ENCODE results near the gene SBSN. TPM values are rescaled to one million over a fixed set of nuclear protein-coding genes. Genes with fewer than 3 reads are reported as not detected.
"Not testable (repeated sequence)": the region's sequence is repeated elsewhere in the genome, so short reads cannot be mapped to it uniquely, and the experiment has no call there.

Gene SBSN
- total RNA-seq, 4 donors from 2014 or later = 1,839 to 3,070 (median 2,379) TPM

DNA sequence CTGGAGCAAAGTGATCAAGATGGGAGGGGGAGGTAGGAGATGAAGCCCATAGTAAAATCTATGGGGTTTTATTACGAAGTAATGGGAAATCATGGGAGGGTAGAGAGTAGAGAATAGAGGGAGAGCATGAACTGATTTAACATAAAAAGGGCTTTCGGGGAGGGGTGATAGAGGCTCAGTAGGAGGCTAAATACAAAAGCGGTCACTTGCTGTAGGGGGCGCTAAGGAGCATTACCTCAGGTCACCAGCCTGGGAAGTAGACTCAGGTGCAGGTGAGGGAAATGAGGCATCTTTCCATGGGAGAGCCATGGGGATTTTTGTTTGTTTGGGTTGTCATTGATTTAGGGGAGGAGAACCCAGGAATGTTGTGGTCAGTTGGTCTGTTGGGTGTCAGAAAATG is 52.0 kb downstream of the SBSN start:
- DNase-seq (ENCODE audit: low spot score in 2 of 2) = no peak
- H3K4me3 ChIP-seq (ENCODE audit: low read depth, poor library complexity, severe bottlenecking) = no peak overlapping the region
- intact Hi-C loops (cut with DNase I; ENCODE audit: low total_unique reads) = no loop called here
- TF ChIP-seq POLR2A (IDR thresholded peaks at IDR 0.05) (no peak), CTCF (IDR thresholded peaks at IDR 0.05) (no peak)
- WGBS, 2 donors = 59 to 60% methylated on average over 4 of the region's 4 CpGs

GRCh38 chr19:35474594-35474993 is 53.5 kb downstream of the SBSN start:
- 94 to 98% methylated on average over 7 of the region's 7 CpGs for WGBS, 2 donors
- DNase-seq (ENCODE audit: low spot score in 2 of 2); intact Hi-C loops (cut with DNase I; ENCODE audit: low total_unique reads); H3K4me3 ChIP-seq (ENCODE audit: low read depth, poor library complexity, severe bottlenecking): not testable (repeated sequence)

- WGBS, 2 donors = 92 to 95% methylated on average over 14 of the region's 14 CpGs
- no peak for DNase-seq (ENCODE audit: low spot score in 2 of 2)
- no peak overlapping the region for H3K4me3 ChIP-seq (ENCODE audit: low read depth, poor library complexity, severe bottlenecking)
- TF ChIP-seq CTCF (IDR thresholded peaks at IDR 0.05) = no peak
- TF ChIP-seq POLR2A (IDR thresholded peaks at IDR 0.05) = no peak
- intact Hi-C loops (cut with DNase I; ENCODE audit: low total_unique reads) = no loop called here
Measured at GRCh38 chr19:35474104-35474503, 54.0 kb downstream of the SBSN start.

Other genes with a start within 250 kb of the SBSN start
- not detected for gene HAMP, start 245.8 kb downstream of the SBSN start, total RNA-seq
- under 1 TPM in 1 of 4 donors, not detected in 3; 0.10 TPM for gene MAG, start 236.2 kb downstream of the SBSN start, total RNA-seq
- 1 to 10 TPM in 1 of 4 donors, under 1 TPM in 1, not detected in 2; 0.91 to 4.2 TPM for gene CD22, start 199.1 kb downstream of the SBSN start, total RNA-seq
- gene FFAR1, start 180.4 kb downstream of the SBSN start, total RNA-seq = not detected
- gene FFAR3, start 169.9 kb downstream of the SBSN start, total RNA-seq = not detected
- gene GPR42, start 157.2 kb downstream of the SBSN start, total RNA-seq = not detected
- 1 to 10 TPM in 1 of 4 donors, under 1 TPM in 2, not detected in 1; 0.49 to 1.1 (median 0.55) TPM for gene FFAR2, start 80.1 kb downstream of the SBSN start, total RNA-seq
- gene KRTDAP, start 37.8 kb downstream of the SBSN start, total RNA-seq = over 10,000 TPM; 10,097 to 21,423 (median 15,501) TPM
- 1,000 to 10,000 TPM; 5,221 to 8,616 (median 5,967) TPM for gene DMKN, start 14.7 kb downstream of the SBSN start, total RNA-seq
- 1 to 10 TPM; 6.0 to 7.3 (median 6.2) TPM for gene GAPDHS, start 5.1 kb upstream of the SBSN start, total RNA-seq
- 100 to 1,000 TPM; 102 to 158 (median 130) TPM for gene TMEM147, start 17.3 kb upstream of the SBSN start, total RNA-seq
- gene ATP4A, start 35.3 kb upstream of the SBSN start, total RNA-seq = not detected
- not detected for gene PMIS2, start 57.9 kb upstream of the SBSN start, total RNA-seq
- 10 to 100 TPM in 3 of 4 donors, 1 to 10 TPM in 1; 8.9 to 15.7 (median 12.2) TPM for gene HAUS5, start 84.4 kb upstream of the SBSN start, total RNA-seq
- gene RBM42, start 100.7 kb upstream of the SBSN start, total RNA-seq = 10 to 100 TPM; 64.1 to 82.4 (median 75.5) TPM
- 1 to 10 TPM in 3 of 4 donors, not detected in 1; 1.2 to 1.8 (median 1.6) TPM for gene ETV2, start 113.4 kb upstream of the SBSN start, total RNA-seq
- 100 to 1,000 TPM; 266 to 629 (median 309) TPM for gene COX6B1, start 120.0 kb upstream of the SBSN start, total RNA-seq
- gene UPK1A, start 138.2 kb upstream of the SBSN start, total RNA-seq = 10 to 100 TPM in 2 of 4 donors, 1 to 10 TPM in 2; 5.1 to 45.2 (median 16.5) TPM
- not detected for gene ZBTB32, start 176.2 kb upstream of the SBSN start, total RNA-seq
- 10 to 100 TPM; 33.1 to 74.7 (median 42.0) TPM for gene KMT2B, start 189.7 kb upstream of the SBSN start, total RNA-seq
- gene IGFLR1, start 214.1 kb upstream of the SBSN start, total RNA-seq = 10 to 100 TPM in 1 of 4 donors, 1 to 10 TPM in 3; 1.4 to 11.3 (median 5.1) TPM
- gene U2AF1L4, start 217.1 kb upstream of the SBSN start, total RNA-seq = 10 to 100 TPM; 12.6 to 20.0 (median 18.5) TPM
- 10 to 100 TPM; 13.7 to 47.4 (median 30.8) TPM for gene PSENEN, start 217.3 kb upstream of the SBSN start, total RNA-seq
- 10 to 100 TPM in 2 of 4 donors, 1 to 10 TPM in 2; 4.7 to 15.0 (median 10.3) TPM for gene LIN37, start 220.3 kb upstream of the SBSN start, total RNA-seq
- gene HSPB6, start 228.7 kb upstream of the SBSN start, total RNA-seq = 1 to 10 TPM; 2.5 to 9.4 (median 3.9) TPM
- 10 to 100 TPM in 3 of 4 donors, 1 to 10 TPM in 1; 9.2 to 20.4 (median 12.9) TPM for gene PROSER3, start 229.9 kb upstream of the SBSN start, total RNA-seq
- 10 to 100 TPM in 2 of 4 donors, 1 to 10 TPM in 2; 3.6 to 25.7 (median 13.8) TPM for gene ARHGAP33, start 247.3 kb upstream of the SBSN start, total RNA-seq

Measured in lower leg skin (tissue), 4 donors.